ENCODE data around the gene TPRG1L. TPM values are rescaled to one million over a fixed set of nuclear protein-coding genes. Genes with fewer than 3 reads are reported as not detected.

Gene TPRG1L
- total RNA-seq, 4 donors from 2014 or later: 33.9 to 45.1 (median 40.0) TPM

DNA sequence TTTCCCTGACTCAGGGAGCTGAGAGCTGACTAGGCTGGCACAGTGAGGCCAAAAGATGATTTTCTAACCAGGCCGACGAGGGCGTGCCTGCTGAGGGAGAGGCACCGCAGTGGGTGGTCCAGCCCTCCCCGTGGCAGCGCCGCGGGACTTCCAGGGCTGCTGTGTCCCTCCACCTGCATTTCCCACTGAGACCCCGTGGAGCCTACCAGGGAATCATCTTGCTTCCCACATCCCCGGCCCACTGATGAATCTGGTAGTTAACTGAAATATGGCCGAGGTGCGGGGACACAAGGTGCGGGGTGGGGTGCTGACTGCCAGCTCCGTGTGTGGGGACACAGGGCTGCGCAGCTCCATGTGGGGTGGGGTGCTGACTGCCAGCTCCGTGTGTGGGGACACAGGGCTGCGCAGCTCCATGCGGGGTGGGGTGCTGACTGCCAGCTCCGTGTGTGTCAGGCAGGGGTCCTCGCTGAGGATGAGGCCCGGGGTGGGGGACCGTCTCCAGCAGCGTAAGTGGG lies 14.6 kb downstream of the TPRG1L start:
- H3K27me3 ChIP-seq: no peaks in the 10 kb centered on the region
- H3K4me1 ChIP-seq: no peaks in the 10 kb centered on the region
- H3K27ac ChIP-seq: no peak overlapping the region
- H3K4me3 ChIP-seq (replicated peaks in 1 of 3): no peak overlapping the region
- TF ChIP-seq POLR2A (IDR thresholded peaks at IDR 0.05): no peak
- TF ChIP-seq, protein P1, sequence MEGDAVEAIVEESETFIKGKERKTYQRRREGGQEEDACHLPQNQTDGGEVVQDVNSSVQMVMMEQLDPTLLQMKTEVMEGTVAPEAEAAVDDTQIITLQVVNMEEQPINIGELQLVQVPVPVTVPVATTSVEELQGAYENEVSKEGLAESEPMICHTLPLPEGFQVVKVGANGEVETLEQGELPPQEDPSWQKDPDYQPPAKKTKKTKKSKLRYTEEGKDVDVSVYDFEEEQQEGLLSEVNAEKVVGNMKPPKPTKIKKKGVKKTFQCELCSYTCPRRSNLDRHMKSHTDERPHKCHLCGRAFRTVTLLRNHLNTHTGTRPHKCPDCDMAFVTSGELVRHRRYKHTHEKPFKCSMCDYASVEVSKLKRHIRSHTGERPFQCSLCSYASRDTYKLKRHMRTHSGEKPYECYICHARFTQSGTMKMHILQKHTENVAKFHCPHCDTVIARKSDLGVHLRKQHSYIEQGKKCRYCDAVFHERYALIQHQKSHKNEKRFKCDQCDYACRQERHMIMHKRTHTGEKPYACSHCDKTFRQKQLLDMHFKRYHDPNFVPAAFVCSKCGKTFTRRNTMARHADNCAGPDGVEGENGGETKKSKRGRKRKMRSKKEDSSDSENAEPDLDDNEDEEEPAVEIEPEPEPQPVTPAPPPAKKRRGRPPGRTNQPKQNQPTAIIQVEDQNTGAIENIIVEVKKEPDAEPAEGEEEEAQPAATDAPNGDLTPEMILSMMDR (IDR thresholded peaks at IDR 0.05): no peak
- H3K36me3 ChIP-seq: peaks cover 29 to 31% of the 10 kb centered on the region in 2 donors
- no peak for DNase-seq
- no peaks in the 10 kb centered on the region for H3K9me3 ChIP-seq
- WGBS, 2 donors: 96 to 97% methylated on average over 16 to 18 of the region's 23 CpGs
- intact Hi-C loops (cut with DNase I): no loop called here

DNA sequence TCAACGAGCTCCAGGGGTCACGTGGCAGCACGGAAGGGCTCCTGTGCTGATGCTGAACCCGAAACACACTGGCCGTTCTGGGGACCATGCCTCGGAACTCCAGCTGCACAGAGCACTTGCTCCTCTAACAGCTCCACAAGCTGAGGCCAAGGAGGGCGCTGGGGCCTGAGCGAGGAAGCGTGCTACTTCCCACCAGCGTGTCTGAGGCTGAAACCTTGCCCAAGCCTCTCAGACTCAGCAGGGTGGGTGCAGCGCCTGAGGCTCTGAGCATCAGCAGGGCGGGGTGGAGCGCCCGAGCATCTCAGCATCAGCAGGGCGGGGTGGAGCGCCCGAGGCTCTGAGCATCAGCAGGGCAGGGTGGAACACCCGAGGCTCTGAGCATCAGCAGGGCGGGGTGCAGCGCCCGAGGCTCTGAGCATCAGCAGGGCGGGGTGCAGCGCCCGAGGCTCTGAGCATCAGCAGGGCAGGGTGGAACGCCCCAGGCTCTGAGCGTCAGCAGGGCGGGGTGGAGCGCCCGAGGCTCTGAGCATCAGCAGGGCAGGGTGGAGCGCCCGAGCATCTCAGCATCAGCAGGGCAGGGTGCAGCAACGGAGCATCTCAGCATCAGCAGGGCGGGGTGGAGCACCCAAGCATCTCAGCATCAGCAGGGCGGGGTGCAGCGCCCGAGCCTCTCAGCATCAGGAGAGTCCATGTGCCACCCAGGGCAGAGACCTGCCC lies 15.5 kb downstream of the TPRG1L start:
- 89% methylated on average over 21 to 31 of the region's 36 CpGs for WGBS, 2 donors
- TF ChIP-seq, protein P1 (IDR thresholded peaks at IDR 0.05): no peak
- no peak for TF ChIP-seq POLR2A (IDR thresholded peaks at IDR 0.05)
- intact Hi-C loops (cut with DNase I): loop anchor here (10.0 kb wide), 1 partner anchor 155 kb away; the partner anchor contains the start of gene LRRC47
- Histone ChIP-seq H3K36me3 (peaks cover 21 to 23% of the 10 kb centered on the region in 2 donors), H3K9me3 (no peaks in the 10 kb centered on the region), H3K27ac (no peak overlapping the region), H3K27me3 (no peaks in the 10 kb centered on the region), H3K4me1 (no peaks in the 10 kb centered on the region), H3K4me3 (replicated peaks in 1 of 3) (no peak overlapping the region)
- DNase-seq: no peak

DNA sequence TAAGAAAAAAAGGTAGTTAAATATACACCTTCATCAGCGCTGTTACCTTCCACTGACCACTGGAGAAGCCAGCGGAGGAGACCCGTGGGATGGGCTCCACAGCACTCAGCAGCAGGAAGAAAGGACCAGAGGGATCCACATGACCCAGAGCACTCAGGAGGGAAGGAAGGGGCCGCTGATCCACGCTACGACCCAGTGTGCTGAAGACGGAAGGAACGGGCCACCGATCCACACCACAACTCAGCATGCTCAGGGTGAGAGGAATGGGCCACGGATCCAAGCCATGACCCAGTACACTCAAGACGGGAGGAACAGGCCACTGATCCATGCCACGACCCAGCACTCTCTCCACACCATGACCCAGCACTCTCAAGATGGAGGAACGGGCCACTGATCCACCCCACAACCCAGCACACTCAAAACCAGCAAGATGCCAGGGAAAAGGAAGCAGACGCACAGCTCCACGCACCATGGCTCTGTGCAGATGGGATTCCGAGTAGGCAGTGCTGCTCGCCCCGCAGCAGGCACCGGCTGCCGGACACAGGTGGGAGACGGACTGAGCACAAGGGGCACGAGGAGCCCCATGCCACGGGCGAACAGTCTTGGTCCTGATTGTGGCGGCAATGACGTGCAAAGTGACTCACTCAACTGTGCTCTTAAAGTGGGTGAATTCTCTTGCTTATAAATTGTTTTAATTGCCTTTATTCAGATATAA lies 16.4 kb downstream of the TPRG1L start:
- no peak for DNase-seq
- Histone ChIP-seq H3K36me3 (peaks cover 17 to 21% of the 10 kb centered on the region in 2 donors), H3K27me3 (no peaks in the 10 kb centered on the region), H3K9me3 (no peaks in the 10 kb centered on the region), H3K27ac (no peak overlapping the region), H3K4me1 (no peaks in the 10 kb centered on the region), H3K4me3 (replicated peaks in 1 of 3) (no peak overlapping the region)
- intact Hi-C loops (cut with DNase I): loop anchor here (10.0 kb wide), 1 partner anchor 154 kb away; the partner anchor contains the start of gene LRRC47
- WGBS, 2 donors: 92 to 93% methylated on average over 25 to 26 of the region's 26 CpGs
- TF ChIP-seq POLR2A (IDR thresholded peaks at IDR 0.05): no peak
- TF ChIP-seq, protein P1 (IDR thresholded peaks at IDR 0.05): no peak

GRCh38 chr1:3641816-3642215 lies 17.0 kb downstream of the TPRG1L start:
- Histone ChIP-seq H3K27me3 (no peaks in the 10 kb centered on the region), H3K4me3 (replicated peaks in 1 of 3) (no peak overlapping the region), H3K9me3 (no peaks in the 10 kb centered on the region), H3K27ac (no peak overlapping the region), H3K36me3 (peaks cover 15 to 22% of the 10 kb centered on the region in 2 donors), H3K4me1 (no peaks in the 10 kb centered on the region)
- 95 to 97% methylated on average over 11 of the region's 11 CpGs for WGBS, 2 donors
- intact Hi-C loops (cut with DNase I): loop anchor here (10.0 kb wide), 1 partner anchor 153 kb away; the partner anchor contains the start of gene LRRC47
- DNase-seq: no peak
- TF ChIP-seq, protein P1 (IDR thresholded peaks at IDR 0.05): no peak
- no peak for TF ChIP-seq POLR2A (IDR thresholded peaks at IDR 0.05)
